ENCODE measurements around the gene ZNF791. TPM values are rescaled to one million over a fixed set of nuclear protein-coding genes. Genes with fewer than 3 reads are reported as not detected.

Gene ZNF791
- total and polyA plus RNA-seq, 2 of the 13 experiments (the other 11 are each of a cell fraction or from before 2014, with no cell fraction given) = 12.8 to 17.4 TPM

GRCh38 chr19:12610540-12611360 lies at the start of gene ZNF791, which contains the start of gene ZNF490 (continued):
- peak; percentile 43; the same call in 1 of the 2 replicates for TF ChIP-seq ZBED4 (CRISPR knock-in tag; IDR thresholded peaks at IDR 0.05; ENCODE audit: borderline replicate concordance)
- TF ChIP-seq U2AF1 (optimal IDR thresholded peaks at IDR 0.05; ENCODE audit: low read depth, low read length) = peak; percentile 77
- TF ChIP-seq ETS1 (CRISPR knock-in tag; IDR thresholded peaks at IDR 0.05) = no peak
- peak; percentile 79; the same call in 1 of the 2 replicates for TF ChIP-seq WIZ (CRISPR knock-in tag; IDR thresholded peaks at IDR 0.05)
- TF ChIP-seq THAP8 (CRISPR knock-in tag; IDR thresholded peaks at IDR 0.05; ENCODE audit: borderline replicate concordance) = no peak
- no peak for TF ChIP-seq REXO4 (CRISPR knock-in tag; IDR thresholded peaks at IDR 0.05; ENCODE audit: borderline replicate concordance)
- no peak; the same call in 1 of the 2 replicates for TF ChIP-seq ZNF317 (CRISPR knock-in tag; IDR thresholded peaks at IDR 0.05)
- no peak for TF ChIP-seq ZNF263 (CRISPR knock-in tag; IDR thresholded peaks at IDR 0.05)
- TF ChIP-seq ATRX (CRISPR knock-in tag; IDR thresholded peaks at IDR 0.05; ENCODE audit: borderline replicate concordance) = no peak
- no peak; the same call in 1 of the 2 replicates for TF ChIP-seq MXD1 (CRISPR knock-in tag; IDR thresholded peaks at IDR 0.05)
- TF ChIP-seq PRPF4 (IDR thresholded peaks at IDR 0.05; ENCODE audit: low read depth, low read length, poor library complexity, severe bottlenecking) = no peak
- TF ChIP-seq TOE1 (CRISPR knock-in tag; IDR thresholded peaks at IDR 0.05) = no peak
- peak; percentile 58 for TF ChIP-seq ARID5B (CRISPR knock-in tag; IDR thresholded peaks at IDR 0.05)
- no peak for TF ChIP-seq ZNF253 (CRISPR knock-in tag; IDR thresholded peaks at IDR 0.05; ENCODE audit: borderline replicate concordance)
- no peak for TF ChIP-seq HHEX (CRISPR knock-in tag; IDR thresholded peaks at IDR 0.05)
- TF ChIP-seq NFE2L2 (IDR thresholded peaks at IDR 0.05; ENCODE audit: low read length) = no peak
